Upper lobe of left lung (tissue), 6 donors: ENCODE data around the gene BRD1. TPM values are rescaled to one million over a fixed set of nuclear protein-coding genes. Genes with fewer than 3 reads are reported as not detected.

Source experiments
- ATAC-seq, 2 donors: fragments of 200-7000 bp; cut with Tn5 transposase; one replicate each; pipeline ENCODE4 v1.9.1; 2022; ENCODE audit warnings: mild to moderate bottlenecking in 2 of 2, moderate library complexity in 2 of 2; ENCODE audit not compliant: low FRiP score in 2 of 2
- DNase-seq, 2 donors: peaks; one replicate each; pipeline ENCODE4 v3.0.0-alpha.2; 2019 to 2020
- H3K27ac ChIP-seq, 4 donors: fragments of 200-600 bp; sonication (generic); one replicate each; pipeline ENCODE4 v1.5.1; 2016 to 2019
- H3K27me3 ChIP-seq, 4 donors: fragments of 200-600 bp; sonication (generic); one replicate each; pipeline ENCODE4 v1.5.1; 2017 to 2019
- H3K36me3 ChIP-seq, 4 donors: fragments of 200-600 bp; sonication (generic); one replicate each; pipeline ENCODE4 v1.5.1; 2016 to 2019
- H3K4me1 ChIP-seq, 4 donors: fragments of 200-600 bp; sonication (generic); one replicate each; pipeline ENCODE4 v1.5.1; 2018 to 2019
- H3K4me3 ChIP-seq, 4 donors: fragments of 200-600 bp; sonication (generic); one replicate each; pipeline ENCODE4 v1.5.1; 2017 to 2019; ENCODE audit warnings: mild to moderate bottlenecking in 2 of 4, moderate library complexity in 1 of 4
- H3K9me3 ChIP-seq, 4 donors: fragments of 200-600 bp; sonication (generic); one replicate each; pipeline ENCODE4 v1.5.1; 2018 to 2019
- EP300 ChIP-seq, 4 donors: sonication (generic); formaldehyde crosslinking; IDR thresholded peaks; one replicate each; pipeline ENCODE4 v1.5.1; 2017; ENCODE audit warnings: antibody characterized with exemption in 4 of 4, control low read depth in 2 of 4
- POLR2A ChIP-seq, 4 donors: fragments of 450-650 bp; IDR thresholded peaks; one replicate each; pipeline ENCODE4 v1.5.1; 2016 to 2017; ENCODE audit warnings: antibody characterized with exemption in 4 of 4, mild to moderate bottlenecking in 2 of 4
- POLR2AphosphoS5 ChIP-seq, 2 donors: sonication (generic); formaldehyde crosslinking; IDR thresholded peaks; one replicate each; pipeline ENCODE4 v1.5.1; 2017; ENCODE audit warnings: antibody characterized with exemption in 2 of 2
- WGBS, 2 donors: methylation state at CpG; one replicate each; pipeline ENCODE4 v1.1.5; 2017 to 2018; 5-methylcytosine and 5-hydroxymethylcytosine counted together
- total RNA-seq, 6 donors: library from RNA; depleted of rRNA in 4 of 6; stranded (reverse); fragments of >200 nt in 4 of 6; gene quantifications; one replicate each; pipeline versions ENCODE4 v1.1.0 to v1.2.1, GENCODE V29; 2016 to 2021
- TF ChIP-seq, protein P1 (sequence below), 6 experiments: fragments of 450-650 bp in 4 of 6; fragments of 200-600 bp in 2 of 6; sonication (generic) in 2 of 6; IDR thresholded peaks; one replicate each; pipeline ENCODE4 v1.5.1; 2016 to 2019; ENCODE audit warnings: antibody characterized with exemption in 6 of 6
- donor health status: DM: no; HTN: no; CAD: no; lungs with moderate emphysema.
- donor health status: DM: no; HTN: yes; CAD: no; lungs with severe emphysema.

The BRD1 gene
- total RNA-seq, 6 donors from 2014 or later: 38.9 to 141 (median 43.0) TPM

DNA sequence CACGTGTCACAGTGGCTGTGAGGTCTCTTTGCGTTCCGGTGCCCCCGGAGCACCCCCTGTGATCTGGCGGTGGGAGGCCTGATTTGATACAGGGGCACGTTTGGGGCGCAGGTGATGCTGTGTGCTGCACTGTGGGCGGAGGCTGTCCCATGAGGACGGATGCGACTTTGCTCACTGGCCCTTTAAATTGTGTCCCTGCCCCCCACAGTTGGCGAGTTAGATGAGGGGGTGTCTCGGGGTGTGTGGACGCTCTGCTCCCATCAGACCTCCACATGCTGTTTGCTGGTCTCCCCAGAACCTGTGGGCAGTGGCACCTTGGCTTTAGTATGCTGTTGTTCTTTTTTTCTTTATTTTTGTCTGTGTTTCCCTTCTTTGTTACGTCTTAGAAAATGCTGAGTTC is 31.2 kb upstream of the BRD1 start:
- Histone ChIP-seq H3K4me1 (peaks cover 17 to 43% (median 26%) of the 10 kb centered on the region in 4 donors), H3K9me3 (no peaks in the 10 kb centered on the region), H3K4me3 (no peak overlapping the region), H3K36me3 (no peaks in the 10 kb centered on the region), H3K27ac (no peak overlapping the region), H3K27me3 (no peaks in the 10 kb centered on the region)
- TF ChIP-seq POLR2AphosphoS5 (IDR thresholded peaks at IDR 0.05) (no peak), EP300 (IDR thresholded peaks at IDR 0.05) (no peak), POLR2A (IDR thresholded peaks at IDR 0.05) (no peak)
- TF ChIP-seq, protein P1, sequence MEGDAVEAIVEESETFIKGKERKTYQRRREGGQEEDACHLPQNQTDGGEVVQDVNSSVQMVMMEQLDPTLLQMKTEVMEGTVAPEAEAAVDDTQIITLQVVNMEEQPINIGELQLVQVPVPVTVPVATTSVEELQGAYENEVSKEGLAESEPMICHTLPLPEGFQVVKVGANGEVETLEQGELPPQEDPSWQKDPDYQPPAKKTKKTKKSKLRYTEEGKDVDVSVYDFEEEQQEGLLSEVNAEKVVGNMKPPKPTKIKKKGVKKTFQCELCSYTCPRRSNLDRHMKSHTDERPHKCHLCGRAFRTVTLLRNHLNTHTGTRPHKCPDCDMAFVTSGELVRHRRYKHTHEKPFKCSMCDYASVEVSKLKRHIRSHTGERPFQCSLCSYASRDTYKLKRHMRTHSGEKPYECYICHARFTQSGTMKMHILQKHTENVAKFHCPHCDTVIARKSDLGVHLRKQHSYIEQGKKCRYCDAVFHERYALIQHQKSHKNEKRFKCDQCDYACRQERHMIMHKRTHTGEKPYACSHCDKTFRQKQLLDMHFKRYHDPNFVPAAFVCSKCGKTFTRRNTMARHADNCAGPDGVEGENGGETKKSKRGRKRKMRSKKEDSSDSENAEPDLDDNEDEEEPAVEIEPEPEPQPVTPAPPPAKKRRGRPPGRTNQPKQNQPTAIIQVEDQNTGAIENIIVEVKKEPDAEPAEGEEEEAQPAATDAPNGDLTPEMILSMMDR (IDR thresholded peaks at IDR 0.05): no peak
- ATAC-seq: no peak
- WGBS, 2 donors: 89 to 91% methylated on average over 10 to 14 of the region's 14 CpGs
- DNase-seq: no peak

DNA sequence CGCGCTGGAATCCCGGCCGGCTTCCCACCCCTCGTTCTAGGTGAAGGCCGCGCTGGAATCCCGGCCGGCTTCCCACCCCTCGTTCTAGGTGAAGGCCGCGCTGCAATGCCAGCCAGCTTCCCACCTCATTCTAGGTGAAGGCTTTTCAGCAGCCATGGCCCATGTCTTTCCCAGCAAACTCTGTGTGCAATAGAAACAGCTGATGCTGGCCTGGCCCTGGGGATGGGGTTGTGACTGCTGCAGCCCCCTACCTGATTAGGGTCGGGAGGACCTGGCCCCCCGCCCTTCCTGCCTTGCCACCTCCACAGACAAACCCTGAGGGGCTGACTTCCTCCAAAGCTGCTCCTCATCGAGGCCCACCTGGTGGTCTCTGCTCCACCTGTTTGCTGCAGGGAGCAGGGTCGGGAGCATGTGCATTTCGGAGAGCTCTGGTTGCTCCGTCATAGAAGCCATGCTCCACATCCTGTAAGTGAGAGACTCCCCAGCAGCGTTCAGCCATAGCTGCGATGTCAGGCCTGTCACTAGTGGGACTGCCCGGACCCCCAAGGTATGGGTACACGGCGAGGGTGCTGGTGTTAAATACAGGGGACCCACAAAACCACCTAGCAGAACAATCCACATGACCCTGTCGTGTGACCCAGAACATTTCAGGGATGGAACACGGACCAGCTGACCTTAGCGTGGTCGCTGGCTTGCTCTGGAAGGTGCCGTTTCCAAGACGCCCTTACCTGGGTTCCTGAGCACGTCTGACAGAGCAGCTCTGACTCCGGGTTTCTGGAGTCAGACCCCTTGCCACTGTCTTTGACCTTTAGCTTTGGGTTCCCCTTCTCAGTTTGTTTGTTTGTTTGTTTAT is 29.3 kb upstream of the BRD1 start:
- DNase-seq (no peak), ATAC-seq (no peak)
- no peak overlapping the region for H3K4me3 ChIP-seq
- TF ChIP-seq POLR2A (IDR thresholded peaks at IDR 0.05) (no peak), EP300 (IDR thresholded peaks at IDR 0.05) (no peak), POLR2AphosphoS5 (IDR thresholded peaks at IDR 0.05) (no peak)
- TF ChIP-seq, protein P1 (IDR thresholded peaks at IDR 0.05): no peak
- no peak overlapping the region for H3K27ac ChIP-seq
- no peaks in the 10 kb centered on the region for H3K27me3 ChIP-seq
- H3K36me3 ChIP-seq: no peaks in the 10 kb centered on the region
- no peaks in the 10 kb centered on the region for H3K9me3 ChIP-seq
- 86 to 93% methylated on average over 16 to 22 of the region's 31 CpGs for WGBS, 2 donors
- H3K4me1 ChIP-seq: peaks cover 21 to 48% (median 28%) of the 10 kb centered on the region in 4 donors

DNA sequence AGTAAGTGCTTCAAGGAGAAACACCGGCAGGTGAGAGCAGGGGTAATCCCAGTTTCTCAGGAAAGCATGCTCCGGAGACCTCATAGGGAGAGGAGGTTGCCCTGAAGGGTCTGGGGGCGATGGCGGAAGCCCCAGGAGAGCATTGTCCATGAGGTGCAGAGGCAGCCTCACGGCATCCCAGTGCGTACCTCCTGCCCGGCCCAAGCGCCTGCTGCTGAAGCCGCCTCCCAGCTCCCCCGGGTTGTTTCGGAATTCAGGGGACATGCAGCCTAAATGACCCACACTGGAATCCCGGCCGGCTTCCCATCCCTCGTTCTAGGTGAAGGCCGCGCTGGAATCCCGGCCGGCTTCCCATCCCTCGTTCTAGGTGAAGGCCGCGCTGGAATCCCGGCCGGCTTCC is 28.7 kb upstream of the BRD1 start:
- TF ChIP-seq POLR2AphosphoS5 (IDR thresholded peaks at IDR 0.05): no peak
- TF ChIP-seq, protein P1 (IDR thresholded peaks at IDR 0.05): no peak
- TF ChIP-seq POLR2A (IDR thresholded peaks at IDR 0.05): no peak
- TF ChIP-seq EP300 (IDR thresholded peaks at IDR 0.05): no peak
- Histone ChIP-seq H3K27me3 (no peaks in the 10 kb centered on the region), H3K36me3 (no peaks in the 10 kb centered on the region), H3K9me3 (no peaks in the 10 kb centered on the region), H3K4me3 (no peak overlapping the region), H3K4me1 (peaks cover 21 to 42% (median 26%) of the 10 kb centered on the region in 4 donors), H3K27ac (peak overlapping the region in 1 of 4 donors; percentile 82)
- 86 to 94% methylated on average over 5 to 19 of the region's 23 CpGs for WGBS, 2 donors
- DNase-seq: peak in 1 of 2 donors; percentile 69
- no peak for ATAC-seq

- Histone ChIP-seq H3K9me3 (no peaks in the 10 kb centered on the region), H3K4me1 (peaks cover 21 to 43% (median 26%) of the 10 kb centered on the region in 4 donors), H3K36me3 (no peaks in the 10 kb centered on the region), H3K27ac (peak overlapping the region; percentile 63 to 82 (median 78)), H3K4me3 (peak overlapping the region in 2 of 4 donors; percentile 65 to 79), H3K27me3 (peaks cover 0 to under 1% (median 0%) of the 10 kb centered on the region in 4 donors)
- TF ChIP-seq EP300 (IDR thresholded peaks at IDR 0.05): no peak
- TF ChIP-seq, protein P1 (IDR thresholded peaks at IDR 0.05): no peak
- no peak for TF ChIP-seq POLR2AphosphoS5 (IDR thresholded peaks at IDR 0.05)
- TF ChIP-seq POLR2A (IDR thresholded peaks at IDR 0.05): no peak
- ATAC-seq: no peak
- DNase-seq: peak in 1 of 2 donors; percentile 48
- WGBS, 2 donors: 21 to 25% methylated on average over 9 of the region's 9 CpGs
These were observed 27.7 kb upstream of the BRD1 start for GRCh38 chr22:49855251-49855911.
